ENCODE results near the gene DDX20. TPM values are rescaled to one million over a fixed set of nuclear protein-coding genes. Genes with fewer than 3 reads are reported as not detected.

DDX20 gene
- total and polyA plus RNA-seq, 2 of the 8 experiments (the other 6 are each of a cell fraction or from before 2014, with no cell fraction given): 7.5 to 24.7 TPM

DNA sequence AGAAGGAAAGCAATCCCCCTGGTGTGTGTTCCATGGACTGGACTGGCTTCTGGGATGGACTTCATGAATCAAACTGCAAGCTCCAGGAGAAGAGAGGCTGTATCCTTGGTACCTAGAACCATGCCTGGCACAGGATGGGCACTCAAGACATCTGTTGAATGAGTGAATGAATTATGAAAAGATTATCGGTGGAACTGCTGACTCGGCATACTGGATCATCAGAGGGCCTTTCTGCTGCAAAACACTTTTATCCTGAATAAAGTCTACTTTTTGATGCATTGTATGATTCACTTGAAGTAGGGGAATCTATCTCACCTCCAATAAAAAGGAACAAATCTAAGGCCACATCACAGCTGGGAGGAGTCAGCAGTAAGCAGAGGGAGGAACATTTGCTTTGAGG, 42.9 kb downstream of the DDX20 start:
- no peaks in the 10 kb centered on the region for H3K27me3 ChIP-seq (replicated peaks in 1 of 4; ENCODE audit: control insufficient read depth in 3 of 4, extremely low read depth in 1 of 4, insufficient read depth in 3 of 4, low read length in 3 of 4)
- no peak overlapping the region for H3K56ac ChIP-seq (replicated peaks; ENCODE audit: insufficient read length, low read depth, low read length)
- no peaks in the 10 kb centered on the region for H3K36me3 ChIP-seq (ENCODE audit: control insufficient read depth in 2 of 4, insufficient read depth in 4 of 4, low read length in 3 of 4)
- H3K4ac ChIP-seq (replicated peaks; ENCODE audit: insufficient read length, low read depth, low read length): no peak overlapping the region
- H4K8ac ChIP-seq (ENCODE audit: extremely low read depth, insufficient read depth, low read length): no peak overlapping the region
- no peak overlapping the region for H4K5ac ChIP-seq (ENCODE audit: insufficient read length, low read depth, low read length)
- TF ChIP-seq, protein P1, sequence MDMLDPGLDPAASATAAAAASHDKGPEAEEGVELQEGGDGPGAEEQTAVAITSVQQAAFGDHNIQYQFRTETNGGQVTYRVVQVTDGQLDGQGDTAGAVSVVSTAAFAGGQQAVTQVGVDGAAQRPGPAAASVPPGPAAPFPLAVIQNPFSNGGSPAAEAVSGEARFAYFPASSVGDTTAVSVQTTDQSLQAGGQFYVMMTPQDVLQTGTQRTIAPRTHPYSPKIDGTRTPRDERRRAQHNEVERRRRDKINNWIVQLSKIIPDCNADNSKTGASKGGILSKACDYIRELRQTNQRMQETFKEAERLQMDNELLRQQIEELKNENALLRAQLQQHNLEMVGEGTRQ (IDR thresholded peaks at IDR 0.05; ENCODE audit: low read length): no peak
- peak; percentile 87 for TF ChIP-seq MAFK (IDR thresholded peaks at IDR 0.05; ENCODE audit: low read depth, low read length)
- H3K79me1 ChIP-seq (ENCODE audit: low read depth, low read length): no peaks in the 10 kb centered on the region
- no peaks in the 10 kb centered on the region for H3K23me2 ChIP-seq (ENCODE audit: low read depth, low read length)
- no peak overlapping the region for H2BK120ac ChIP-seq (replicated peaks; ENCODE audit: low read depth, low read length)
- H3K14ac ChIP-seq (ENCODE audit: insufficient read length): no peak overlapping the region
- no peak overlapping the region for H3K27ac ChIP-seq (ENCODE audit: low read depth, low read length)
- no peaks in the 10 kb centered on the region for H3K4me1 ChIP-seq (replicated peaks in 1 of 4; ENCODE audit: control insufficient read depth in 3 of 4, insufficient read depth in 4 of 4, low read length in 3 of 4)
- no peak overlapping the region for H2AFZ ChIP-seq (ENCODE audit: low read length)
- no peaks in the 10 kb centered on the region for H4K20me1 ChIP-seq (replicated peaks in 1 of 2; ENCODE audit: control insufficient read depth in 1 of 2, insufficient read depth in 2 of 2, low read length in 2 of 2)
- H2BK20ac ChIP-seq (ENCODE audit: low read length): no peak overlapping the region
- H2BK5ac ChIP-seq (ENCODE audit: low read depth, low read length): no peak overlapping the region
- no peak overlapping the region for H4K91ac ChIP-seq (replicated peaks; ENCODE audit: insufficient read length, low read length)
- CTCF ChIA-PET (ENCODE audit: partially characterized antibody): interaction anchor here (1.0 to 2.6 kb wide), 3 partner anchors 12 to 19 kb away, joined by 3 to 7 read pairs (median 3); no protein-coding TSS in a partner anchor
- no peaks in the 10 kb centered on the region for H3K79me2 ChIP-seq (ENCODE audit: control insufficient read depth in 1 of 2, insufficient read depth in 2 of 2, low read length in 2 of 2)
- FAIRE-seq: no peak
- no peak overlapping the region for H3K23ac ChIP-seq (ENCODE audit: insufficient read length)
- H3K9me3 ChIP-seq (ENCODE audit: insufficient read depth in 2 of 2, low read depth in 1 of 2, low read length in 1 of 2): no peaks in the 10 kb centered on the region; a peak in 1 of 4 replicates
- no peak overlapping the region for H3K4me3 ChIP-seq (ENCODE audit: extremely low read depth in 1 of 4, insufficient read depth in 2 of 4, low read depth in 3 of 4, low read length in 4 of 4)
- H2BK15ac ChIP-seq (ENCODE audit: low read length): no peak overlapping the region
- no peak overlapping the region for H2AK5ac ChIP-seq (ENCODE audit: low read depth, low read length)
- WGBS, 2 experiments (ENCODE audit: extremely low coverage in 1 of 2, insufficient coverage in 1 of 2, insufficient read length in 1 of 2, insufficient replicate concordance in 2 of 2, low coverage in 1 of 2, low lambda C conversion rate in 2 of 2, missing lambda C conversion rate in 1 of 2): 88% methylated on average over 2 of the region's 2 CpGs; no CpG with 5 or more reads in 1 of the 2 experiments
- no peak overlapping the region for H3K18ac ChIP-seq (ENCODE audit: extremely low read depth, low read length)
- no peak overlapping the region for H2BK12ac ChIP-seq (ENCODE audit: low read depth, low read length)
- no peak for DNase-seq (ENCODE audit: low read depth in 1 of 2, low spot score in 2 of 2)
- POLR2A ChIA-PET (ENCODE audit: partially characterized antibody): no interaction called here
- H3K4me2 ChIP-seq (ENCODE audit: insufficient read depth in 1 of 2, low read depth in 2 of 2, low read length in 2 of 2): no peak overlapping the region
- no peak overlapping the region for H3K9ac ChIP-seq (replicated peaks in 1 of 4; ENCODE audit: extremely low read depth in 1 of 4, low read depth in 3 of 4, low read length in 3 of 4)
